H1 (cell line): ENCODE results near the gene MYLK.

Experiments used
- CTCF ChIP-seq, 3 experiments: IDR thresholded peaks; 1 replicate in 2 of 3; 2 replicates in 1 of 3; pipeline versions ENCODE4 v1.5.1 to v1.6.1; 2011; ENCODE audit warnings: low read length in 3 of 3, mild to moderate bottlenecking in 3 of 3, inconsistent platforms in 2 of 3, low read depth in 1 of 3, moderate library complexity in 1 of 3; ENCODE audit not compliant: insufficient read depth in 1 of 3; ENCODE audit errors: control extremely low read depth in 1 of 3
- EP300 ChIP-seq, 2 experiments: IDR thresholded peaks; 1 replicate in 1 of 2; 2 replicates in 1 of 2; pipeline ENCODE4 v1.6.1; 2011 to 2012; ENCODE audit warnings: low read depth in 2 of 2, low read length in 2 of 2, mild to moderate bottlenecking in 2 of 2, borderline replicate concordance in 1 of 2, inconsistent platforms in 1 of 2, moderate library complexity in 1 of 2
- POLR2A ChIP-seq, 2 experiments: IDR thresholded peaks; 1 replicate in 1 of 2; 2 replicates in 1 of 2; pipeline ENCODE4 v1.6.1; 2011; ENCODE audit warnings: low read depth in 2 of 2, low read length in 2 of 2, mild to moderate bottlenecking in 2 of 2; ENCODE audit errors: control extremely low read depth in 1 of 2
- RAD21 ChIP-seq, 2 experiments: IDR thresholded peaks in 1 of 2; conservative IDR thresholded peaks in 1 of 2; 2 replicates each; pipeline ENCODE4 v1.6.1; 2011; ENCODE audit warnings: low read depth in 2 of 2, low read length in 2 of 2, improper control_type of control experiment in 1 of 2, inconsistent platforms in 1 of 2, mild to moderate bottlenecking in 1 of 2, moderate library complexity in 1 of 2
- SIX5 ChIP-seq: IDR thresholded peaks from 2 replicates; pipeline ENCODE4 v1.6.1; 2011; ENCODE audit warnings: mild to moderate bottlenecking, low read depth, low read length
- TAF1 ChIP-seq: IDR thresholded peaks from 2 replicates; pipeline ENCODE4 v1.6.1; 2011; ENCODE audit warnings: mild to moderate bottlenecking, low read depth, low read length

GRCh38 chr3:123724306-123724705 lies 159.8 kb downstream of the MYLK start:
- TF ChIP-seq POLR2A (IDR thresholded peaks at IDR 0.05; ENCODE audit: control extremely low read depth in 1 of 2, low read depth in 2 of 2, low read length in 2 of 2) (no peak), EP300 (IDR thresholded peaks at IDR 0.05; ENCODE audit: borderline replicate concordance in 1 of 2, low read depth in 2 of 2, low read length in 2 of 2) (no peak), TAF1 (no peak), RAD21 (IDR thresholded peaks at IDR 0.05 in 1 of 2, conservative IDR thresholded peaks at IDR 0.05 in 1 of 2; ENCODE audit: low read depth in 2 of 2, low read length in 2 of 2) (peak; percentile 15 to 18; a peak in 1 of 4 replicates), SIX5 (no peak), CTCF (IDR thresholded peaks at IDR 0.05; ENCODE audit: control extremely low read depth in 1 of 3, insufficient read depth in 1 of 3, low read depth in 1 of 3, low read length in 3 of 3) (peak in 2 of 3 experiments; percentile 47 to 52; a peak in 3 of 4 replicates)
